Calu3 (cell line): ENCODE data around the gene C11orf52. TPM values are rescaled to one million over a fixed set of nuclear protein-coding genes. Genes with fewer than 3 reads are reported as not detected.

Source experiments
- BruUV-seq: library from RNA; stranded (reverse); fragments of 400-500 nt; replicated peaks from 2 replicates; lab custom pipeline; 2021; lab: Mats Ljungman, UMichigan
- CTCF ChIA-PET: fragments of 300-600 bp; sonication (Branson Sonifier 250); formaldehyde crosslinking; loops from one replicate; lab custom pipeline; 2022; ENCODE audit warnings: antibody characterized with exemption; lab: Charles Lee
- DNase-seq: peaks from one replicate; pipeline ENCODE4 v3.0.0; 2022
- H3K27ac Mint-ChIP-seq: one replicate; pipeline ENCODE4 v1.8.0; 2022; ENCODE audit warnings: mixed read lengths; ENCODE audit not compliant: unreplicated experiment
- H3K27me3 Mint-ChIP-seq: one replicate; pipeline ENCODE4 v1.8.0; 2022; ENCODE audit warnings: mixed read lengths; ENCODE audit not compliant: unreplicated experiment
- H3K36me3 Mint-ChIP-seq: one replicate; pipeline ENCODE4 v1.8.0; 2022; ENCODE audit warnings: mild to moderate bottlenecking, moderate library complexity, mixed read lengths; ENCODE audit not compliant: insufficient read depth, unreplicated experiment
- H3K4me1 Mint-ChIP-seq: one replicate; pipeline ENCODE4 v1.8.0; 2022; ENCODE audit warnings: mild to moderate bottlenecking, low read depth, mixed read lengths; ENCODE audit not compliant: unreplicated experiment
- H3K4me3 Mint-ChIP-seq: one replicate; pipeline ENCODE4 v1.8.0; 2022; ENCODE audit warnings: mild to moderate bottlenecking, low read depth, moderate library complexity, mixed read lengths; ENCODE audit not compliant: unreplicated experiment
- H3K9me3 Mint-ChIP-seq: one replicate; pipeline ENCODE4 v1.8.0; 2022; ENCODE audit warnings: low read depth, mixed read lengths; ENCODE audit not compliant: unreplicated experiment
- CTCF ChIP-seq: fragments of 200-600 bp; IDR thresholded peaks from one replicate; pipeline ENCODE4 v1.8.0; 2022; ENCODE audit warnings: antibody characterized with exemption; ENCODE audit not compliant: unreplicated experiment
- intact Hi-C: fragments of 100-400 bp; cut with micrococcal nuclease; formaldehyde crosslinking; loops from one replicate; pipeline ENCODE4 v1.10.0; 2022; ENCODE audit not compliant: unreplicated experiment
- total RNA-seq: library from RNA; stranded (reverse); gene quantifications from 2 replicates; pipeline ENCODE4 v1.2.3, GENCODE V29; 2022

Gene C11orf52
- total RNA-seq, 1 experiment from 2014 or later, result 6.2 TPM

DNA sequence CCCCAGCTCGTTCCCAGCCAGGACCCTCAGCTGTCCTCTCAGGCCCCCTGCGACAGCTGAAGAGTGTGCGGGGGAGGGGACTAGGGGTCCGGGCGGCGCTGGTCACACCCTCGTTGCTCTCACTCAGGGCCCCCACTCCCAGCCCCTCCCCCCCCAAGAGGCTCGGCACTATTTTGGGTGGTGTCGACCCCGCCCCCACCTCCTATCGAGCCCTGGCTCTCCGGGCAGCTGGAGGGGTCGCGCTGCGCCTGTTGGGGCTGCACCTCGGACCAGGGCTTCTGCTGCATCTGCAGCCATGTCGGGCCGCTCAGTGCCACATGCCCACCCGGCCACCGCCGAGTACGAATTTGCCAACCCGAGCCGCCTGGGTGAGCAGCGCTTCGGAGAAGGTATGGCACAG, 6.2 kb upstream of the C11orf52 start, which contains the start of gene HSPB2:
Gene HSPB2 (plus strand): TSS at position 200 of the 400 bp plus-strand sequence. CDS start 96 bp downstream, at position 296.
- Mint-ChIP-seq H3K36me3 (no peaks in the 10 kb centered on the region), H3K9me3 (no peaks in the 10 kb centered on the region), H3K4me3 (no peak within 1 kb of the TSS), H3K27ac (no peak within 1 kb of the TSS), H3K4me1 (peaks cover 11% of the 10 kb centered on the region), H3K27me3 (peaks cover 8% of the 10 kb centered on the region)
- intact Hi-C loops, result no loop called here
- no peak for DNase-seq
- no TSS peak for BruUV-seq
- CTCF ChIA-PET, result no interaction called here
- TF ChIP-seq CTCF, result no peak

- DNase-seq, result no peak
- Mint-ChIP-seq H3K9me3 (no peaks in the 10 kb centered on the region), H3K4me1 (peaks cover 11% of the 10 kb centered on the region), H3K36me3 (no peaks in the 10 kb centered on the region), H3K27me3 (peaks cover 8% of the 10 kb centered on the region), H3K27ac (no peak overlapping the region), H3K4me3 (no peak overlapping the region)
- TF ChIP-seq CTCF, result no peak
- intact Hi-C loops, result no loop called here
- no TSS peak for BruUV-seq
- CTCF ChIA-PET, result no interaction called here
Measured at GRCh38 chr11:111913031-111913861, 5.5 kb upstream of the C11orf52 start.

DNA sequence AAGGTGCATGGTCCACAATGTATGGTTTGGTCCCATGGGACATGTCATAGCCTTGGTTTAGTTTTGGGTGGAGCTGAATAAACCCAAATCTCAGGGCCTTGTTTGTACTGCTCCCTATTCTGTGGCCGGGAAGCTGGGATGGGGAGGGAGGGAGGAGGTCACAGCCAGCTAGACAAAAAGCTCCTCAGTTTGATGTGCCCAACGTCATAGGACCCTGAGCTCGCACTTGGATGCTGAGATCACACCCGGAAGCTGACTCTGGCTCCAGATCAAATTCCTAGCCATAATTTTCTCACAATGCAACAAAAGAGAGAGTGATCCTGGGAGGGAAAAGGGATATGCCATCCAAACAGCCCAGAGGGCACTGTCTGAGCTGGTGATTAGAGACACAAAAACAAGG, 4.7 kb upstream of the C11orf52 start:
- peaks cover 5% of the 10 kb centered on the region for H3K36me3 Mint-ChIP-seq
- H3K4me3 Mint-ChIP-seq, result no peak overlapping the region
- intact Hi-C loops, result no loop called here
- H3K27ac Mint-ChIP-seq, result no peak overlapping the region
- H3K9me3 Mint-ChIP-seq, result no peaks in the 10 kb centered on the region
- peaks cover 11% of the 10 kb centered on the region for H3K4me1 Mint-ChIP-seq
- DNase-seq, result no peak
- CTCF ChIA-PET, result no interaction called here
- peaks cover 8% of the 10 kb centered on the region for H3K27me3 Mint-ChIP-seq
- BruUV-seq, result no TSS peak
- no peak for TF ChIP-seq CTCF

- CTCF ChIA-PET, result no interaction called here
- TF ChIP-seq CTCF, result no peak
- no peak overlapping the region for H3K27ac Mint-ChIP-seq
- H3K9me3 Mint-ChIP-seq, result no peaks in the 10 kb centered on the region
- H3K4me3 Mint-ChIP-seq, result no peak overlapping the region
- H3K27me3 Mint-ChIP-seq, result no peaks in the 10 kb centered on the region
- no TSS peak for BruUV-seq
- H3K36me3 Mint-ChIP-seq, result peaks cover 7% of the 10 kb centered on the region
- no peaks in the 10 kb centered on the region for H3K4me1 Mint-ChIP-seq
- intact Hi-C loops, result no loop called here
- DNase-seq, result no peak
Measured at GRCh38 chr11:111916768-111917167, 1.9 kb upstream of the C11orf52 start.
